GM21367 (cell line): Measurements from ENCODE around the gene CHD1.

Experiments used
- ATAC-seq: cut with Tn5 transposase; IDR thresholded peaks from one replicate; pipeline ENCODE4 v1.9.1; 2021; ENCODE audit not compliant: unreplicated experiment

The CHD1 gene

GRCh38 chr5:98825582-98826375 is 103.0 kb downstream of the CHD1 start:
- no peak for ATAC-seq

DNA sequence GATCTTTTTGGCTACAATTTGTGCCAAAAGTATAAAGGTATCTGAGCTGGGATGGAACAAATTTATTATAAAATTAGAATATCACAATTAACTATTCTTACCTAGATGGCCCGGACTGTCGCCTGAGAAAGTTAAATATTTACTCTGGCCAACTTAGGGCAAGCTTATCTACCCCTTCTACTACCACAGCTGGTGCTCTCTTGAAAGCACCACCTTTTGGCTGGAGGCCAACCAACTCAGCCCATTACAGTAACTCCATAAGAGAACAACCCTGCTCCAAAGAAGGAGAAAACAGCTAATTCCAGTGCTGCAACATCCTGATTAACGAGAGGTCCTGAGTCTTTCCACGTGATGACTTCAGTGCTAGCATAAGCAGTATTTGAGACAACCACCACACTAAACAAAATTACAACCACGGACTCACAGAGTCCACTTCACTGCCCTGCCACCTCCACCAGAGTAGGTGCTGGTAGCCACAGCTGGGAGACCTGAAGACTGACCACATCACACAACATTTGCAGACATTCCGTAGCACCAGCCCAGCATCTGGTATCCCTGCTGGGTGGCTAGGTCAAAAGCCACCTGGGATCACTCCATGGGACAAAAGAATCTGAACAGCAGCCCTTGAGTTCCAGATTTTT is 112.1 kb downstream of the CHD1 start:
- ATAC-seq, result no peak

DNA sequence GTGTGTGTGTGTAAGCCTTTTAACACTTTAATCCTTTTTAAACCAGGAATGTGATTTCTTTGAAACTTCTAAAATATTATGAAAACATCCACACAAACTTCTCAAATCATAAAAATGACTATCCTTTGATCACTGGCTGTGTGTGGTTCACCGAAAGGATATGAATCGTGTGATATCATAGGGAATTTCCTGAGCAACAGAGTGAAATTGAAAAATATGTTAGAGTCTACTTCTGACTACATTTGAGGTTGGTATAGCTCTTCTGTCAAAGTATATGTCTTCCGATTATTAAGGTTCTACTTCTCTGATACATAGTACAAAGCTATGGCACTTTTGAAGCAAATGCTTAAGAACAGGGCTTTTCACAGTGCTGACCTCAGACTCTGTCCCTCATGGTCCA is 115.1 kb downstream of the CHD1 start:
- ATAC-seq, result no peak

DNA sequence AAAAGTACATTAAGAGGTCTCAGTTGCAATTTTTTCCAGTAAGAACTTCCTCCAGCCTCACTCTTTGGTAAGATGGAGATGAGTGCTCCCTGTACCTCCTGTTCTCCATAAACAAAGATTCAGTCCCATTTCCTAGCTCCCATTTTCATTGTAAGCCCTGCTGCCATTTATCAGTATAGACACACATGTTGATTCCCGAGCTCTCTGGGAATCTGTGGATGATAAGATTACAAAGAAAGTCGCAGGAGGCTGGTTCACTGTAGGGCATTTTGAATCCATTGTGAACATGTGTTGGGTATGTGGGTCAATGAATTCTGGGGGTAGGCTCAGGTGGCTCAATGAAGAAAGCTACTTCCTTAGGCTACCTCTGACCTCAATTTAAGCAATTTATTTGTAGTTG is 118.6 kb downstream of the CHD1 start:
- no peak for ATAC-seq

DNA sequence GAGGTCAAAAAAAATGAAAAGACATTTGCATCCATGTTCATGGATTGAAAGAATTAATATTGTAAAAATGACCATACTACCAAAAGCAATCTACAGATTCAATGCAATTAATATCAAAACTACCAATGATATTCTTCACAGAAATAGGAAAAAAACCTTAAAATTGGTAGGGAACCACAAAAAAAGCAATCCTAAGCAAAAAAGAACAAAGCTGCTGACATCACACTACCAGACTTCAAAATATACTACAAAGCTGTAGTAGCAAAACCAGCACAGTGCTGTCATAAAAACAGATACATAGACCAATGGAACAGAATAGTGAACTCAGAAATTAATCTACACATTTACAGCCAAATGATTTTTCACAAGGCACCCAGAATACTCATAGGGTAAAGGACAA is 121.0 kb downstream of the CHD1 start:
- no peak for ATAC-seq

- no peak for ATAC-seq
Measured at GRCh38 chr5:98805070-98805469, 123.7 kb downstream of the CHD1 start.

- ATAC-seq, result no peak
Measured at GRCh38 chr5:98804066-98804465, 124.7 kb downstream of the CHD1 start.
